Keratinocyte (primary cell): ENCODE results near the gene CLEC16A.

Experiments
- CTCF ChIP-seq, 3 experiments: IDR thresholded peaks in 1 of 3; conservative IDR thresholded peaks in 1 of 3; optimal IDR thresholded peaks in 1 of 3; 2 replicates in 2 of 3; 3 replicates in 1 of 3; pipeline versions ENCODE3 to v1.5.1; 2011; ENCODE audit warnings: low read length in 3 of 3, mild to moderate bottlenecking in 3 of 3, moderate library complexity in 2 of 3, control low read depth in 1 of 3, inconsistent platforms in 1 of 3; ENCODE audit not compliant: insufficient read depth in 2 of 3; ENCODE audit errors: extremely low read depth in 1 of 3
- EZH2 ChIP-seq: IDR thresholded peaks from one replicate; pipeline ENCODE4 v1.6.1; 2012; ENCODE audit warnings: inconsistent platforms, mild to moderate bottlenecking, low read length, moderate library complexity

GRCh38 chr16:11085916-11086315 lies 141.6 kb downstream of the CLEC16A start:
- TF ChIP-seq CTCF (optimal IDR thresholded peaks at IDR 0.05 in 1 of 3, IDR thresholded peaks at IDR 0.05 in 1 of 3, conservative IDR thresholded peaks at IDR 0.05 in 1 of 3; ENCODE audit: extremely low read depth in 1 of 3, insufficient read depth in 2 of 3, low read length in 3 of 3) (no peak), EZH2 (no peak)
